ENCODE results near the gene SLC12A3. TPM values are rescaled to one million over a fixed set of nuclear protein-coding genes. Genes with fewer than 3 reads are reported as not detected.

SLC12A3 gene
- total RNA-seq, 1 donor from 2014 or later, result not detected

- no peak for TF ChIP-seq CTCF (IDR thresholded peaks at IDR 0.05; ENCODE audit: unreplicated experiment)
- H3K4me3 Mint-ChIP-seq (ENCODE audit: low read depth), result no peak overlapping the region
- no peak for DNase-seq (ENCODE audit: low spot score, unreplicated experiment)
- H3K4me1 Mint-ChIP-seq (ENCODE audit: low read depth), result no peaks in the 10 kb centered on the region
- peak overlapping the region; percentile 73 for H3K27ac Mint-ChIP-seq
- no peaks in the 10 kb centered on the region for H3K9me3 Mint-ChIP-seq (ENCODE audit: low read depth)
- no peaks in the 10 kb centered on the region for H3K27me3 Mint-ChIP-seq
- no peaks in the 10 kb centered on the region for H3K36me3 Mint-ChIP-seq (ENCODE audit: insufficient read depth)
Measured at GRCh38 chr16:56891685-56892084, 26.7 kb downstream of the SLC12A3 start.

- H3K36me3 Mint-ChIP-seq (ENCODE audit: insufficient read depth), result no peaks in the 10 kb centered on the region
- peaks cover 2% of the 10 kb centered on the region for H3K27me3 Mint-ChIP-seq
- TF ChIP-seq CTCF (IDR thresholded peaks at IDR 0.05; ENCODE audit: unreplicated experiment), result no peak
- H3K9me3 Mint-ChIP-seq (ENCODE audit: low read depth), result no peaks in the 10 kb centered on the region
- H3K4me3 Mint-ChIP-seq (ENCODE audit: low read depth), result no peak overlapping the region
- DNase-seq (ENCODE audit: low spot score, unreplicated experiment), result no peak
- H3K27ac Mint-ChIP-seq, result no peak overlapping the region
- H3K4me1 Mint-ChIP-seq (ENCODE audit: low read depth), result peaks cover 2% of the 10 kb centered on the region
Measured at GRCh38 chr16:56892705-56893104, 27.7 kb downstream of the SLC12A3 start.

GRCh38 chr16:56894331-56894917, 29.4 kb downstream of the SLC12A3 start:
- no peak overlapping the region for H3K4me3 Mint-ChIP-seq (ENCODE audit: low read depth)
- peaks cover 7% of the 10 kb centered on the region for H3K27me3 Mint-ChIP-seq
- no peak for DNase-seq (ENCODE audit: low spot score, unreplicated experiment)
- no peaks in the 10 kb centered on the region for H3K9me3 Mint-ChIP-seq (ENCODE audit: low read depth)
- no peaks in the 10 kb centered on the region for H3K36me3 Mint-ChIP-seq (ENCODE audit: insufficient read depth)
- no peak overlapping the region for H3K27ac Mint-ChIP-seq
- TF ChIP-seq CTCF (IDR thresholded peaks at IDR 0.05; ENCODE audit: unreplicated experiment), result no peak
- peaks cover 4% of the 10 kb centered on the region for H3K4me1 Mint-ChIP-seq (ENCODE audit: low read depth)

- Mint-ChIP-seq H3K4me3 (ENCODE audit: low read depth) (no peak overlapping the region), H3K27me3 (peaks cover 7% of the 10 kb centered on the region), H3K9me3 (ENCODE audit: low read depth) (no peaks in the 10 kb centered on the region), H3K36me3 (ENCODE audit: insufficient read depth) (no peaks in the 10 kb centered on the region), H3K4me1 (ENCODE audit: low read depth) (peaks cover 4% of the 10 kb centered on the region), H3K27ac (no peak overlapping the region)
- TF ChIP-seq CTCF (IDR thresholded peaks at IDR 0.05; ENCODE audit: unreplicated experiment), result no peak
- DNase-seq (ENCODE audit: low spot score, unreplicated experiment), result no peak
Measured at GRCh38 chr16:56895813-56896212, 30.8 kb downstream of the SLC12A3 start.

- no peaks in the 10 kb centered on the region for H3K36me3 Mint-ChIP-seq (ENCODE audit: insufficient read depth)
- H3K4me3 Mint-ChIP-seq (ENCODE audit: low read depth), result no peak overlapping the region
- no peak for DNase-seq (ENCODE audit: low spot score, unreplicated experiment)
- no peaks in the 10 kb centered on the region for H3K9me3 Mint-ChIP-seq (ENCODE audit: low read depth)
- no peak overlapping the region for H3K27ac Mint-ChIP-seq
- H3K4me1 Mint-ChIP-seq (ENCODE audit: low read depth), result peaks cover 4% of the 10 kb centered on the region
- peaks cover 7% of the 10 kb centered on the region for H3K27me3 Mint-ChIP-seq
- TF ChIP-seq CTCF (IDR thresholded peaks at IDR 0.05; ENCODE audit: unreplicated experiment), result no peak
Measured at GRCh38 chr16:56896244-56896643, 31.2 kb downstream of the SLC12A3 start.
